SK-N-SH (cell line): ENCODE results near the gene AATF.

Experiments used
- CHD2 ChIP-seq: fragments of 150-350 bp; IDR thresholded peaks from 2 replicates; pipeline ENCODE4 v1.6.1; 2018; ENCODE audit warnings: low read length; ENCODE audit not compliant: partially characterized antibody
- EP300 ChIP-seq, 2 experiments: IDR thresholded peaks; 2 replicates each; pipeline versions ENCODE4 v1.4.0 to v1.6.1; 2012; ENCODE audit warnings: borderline replicate concordance in 1 of 2, low read depth in 1 of 2, low read length in 1 of 2
- EZH2phosphoT487 ChIP-seq: fragments of 200-600 bp; sonication (generic); IDR thresholded peaks from 2 replicates; pipeline ENCODE4 v1.6.1; 2017; ENCODE audit warnings: low read depth, mixed run types, mild to moderate bottlenecking, antibody characterized with exemption, moderate library complexity, borderline replicate concordance
- RAD21 ChIP-seq: IDR thresholded peaks from 2 replicates; pipeline ENCODE4 v1.6.1; 2012; ENCODE audit warnings: mild to moderate bottlenecking, low read length
- RCOR1 ChIP-seq: fragments of 150-350 bp; IDR thresholded peaks from 2 replicates; pipeline ENCODE4 v1.6.1; 2017; ENCODE audit warnings: antibody characterized with exemption, low read length
- SIN3A ChIP-seq: IDR thresholded peaks from 2 replicates; pipeline ENCODE4 v1.6.1; 2012; ENCODE audit warnings: low read depth, mild to moderate bottlenecking, low read length, moderate library complexity, borderline replicate concordance
- TEAD4 ChIP-seq: IDR thresholded peaks from 2 replicates; pipeline ENCODE4 v1.4.0; 2012; ENCODE audit warnings: mild to moderate bottlenecking, borderline replicate concordance; ENCODE audit not compliant: insufficient read depth
- TF ChIP-seq, protein P1 (sequence below): fragments of 200-600 bp; sonication (generic); IDR thresholded peaks from 2 replicates; pipeline ENCODE4 v1.6.1; 2017; ENCODE audit warnings: antibody characterized with exemption, mild to moderate bottlenecking, moderate library complexity
- TF ChIP-seq, protein P2 (sequence below): IDR thresholded peaks from 2 replicates; pipeline ENCODE4 v1.4.0; 2012; ENCODE audit warnings: low read depth, borderline replicate concordance
- TF ChIP-seq, protein P3 (sequence below): fragments of 150-350 bp; IDR thresholded peaks from 2 replicates; pipeline ENCODE4 v1.6.1; 2016; ENCODE audit warnings: mild to moderate bottlenecking, low read depth, low read length

GRCh38 chr17:36942631-36943125 lies 6.1 kb upstream of the AATF start:
- TF ChIP-seq TEAD4 (no peak), EZH2phosphoT487 (peak; percentile 95), EP300 (IDR thresholded peaks at IDR 0.05; ENCODE audit: borderline replicate concordance in 1 of 2, low read depth in 1 of 2, low read length in 1 of 2) (no peak), SIN3A (no peak), RCOR1 (no peak), RAD21 (no peak), CHD2 (no peak)
- TF ChIP-seq, protein P1, sequence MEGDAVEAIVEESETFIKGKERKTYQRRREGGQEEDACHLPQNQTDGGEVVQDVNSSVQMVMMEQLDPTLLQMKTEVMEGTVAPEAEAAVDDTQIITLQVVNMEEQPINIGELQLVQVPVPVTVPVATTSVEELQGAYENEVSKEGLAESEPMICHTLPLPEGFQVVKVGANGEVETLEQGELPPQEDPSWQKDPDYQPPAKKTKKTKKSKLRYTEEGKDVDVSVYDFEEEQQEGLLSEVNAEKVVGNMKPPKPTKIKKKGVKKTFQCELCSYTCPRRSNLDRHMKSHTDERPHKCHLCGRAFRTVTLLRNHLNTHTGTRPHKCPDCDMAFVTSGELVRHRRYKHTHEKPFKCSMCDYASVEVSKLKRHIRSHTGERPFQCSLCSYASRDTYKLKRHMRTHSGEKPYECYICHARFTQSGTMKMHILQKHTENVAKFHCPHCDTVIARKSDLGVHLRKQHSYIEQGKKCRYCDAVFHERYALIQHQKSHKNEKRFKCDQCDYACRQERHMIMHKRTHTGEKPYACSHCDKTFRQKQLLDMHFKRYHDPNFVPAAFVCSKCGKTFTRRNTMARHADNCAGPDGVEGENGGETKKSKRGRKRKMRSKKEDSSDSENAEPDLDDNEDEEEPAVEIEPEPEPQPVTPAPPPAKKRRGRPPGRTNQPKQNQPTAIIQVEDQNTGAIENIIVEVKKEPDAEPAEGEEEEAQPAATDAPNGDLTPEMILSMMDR, result no peak
- TF ChIP-seq, protein P2, sequence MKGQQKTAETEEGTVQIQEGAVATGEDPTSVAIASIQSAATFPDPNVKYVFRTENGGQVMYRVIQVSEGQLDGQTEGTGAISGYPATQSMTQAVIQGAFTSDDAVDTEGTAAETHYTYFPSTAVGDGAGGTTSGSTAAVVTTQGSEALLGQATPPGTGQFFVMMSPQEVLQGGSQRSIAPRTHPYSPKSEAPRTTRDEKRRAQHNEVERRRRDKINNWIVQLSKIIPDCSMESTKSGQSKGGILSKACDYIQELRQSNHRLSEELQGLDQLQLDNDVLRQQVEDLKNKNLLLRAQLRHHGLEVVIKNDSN, result no peak
- TF ChIP-seq, protein P3, sequence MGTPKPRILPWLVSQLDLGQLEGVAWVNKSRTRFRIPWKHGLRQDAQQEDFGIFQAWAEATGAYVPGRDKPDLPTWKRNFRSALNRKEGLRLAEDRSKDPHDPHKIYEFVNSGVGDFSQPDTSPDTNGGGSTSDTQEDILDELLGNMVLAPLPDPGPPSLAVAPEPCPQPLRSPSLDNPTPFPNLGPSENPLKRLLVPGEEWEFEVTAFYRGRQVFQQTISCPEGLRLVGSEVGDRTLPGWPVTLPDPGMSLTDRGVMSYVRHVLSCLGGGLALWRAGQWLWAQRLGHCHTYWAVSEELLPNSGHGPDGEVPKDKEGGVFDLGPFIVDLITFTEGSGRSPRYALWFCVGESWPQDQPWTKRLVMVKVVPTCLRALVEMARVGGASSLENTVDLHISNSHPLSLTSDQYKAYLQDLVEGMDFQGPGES, result no peak
